SU-DHL-6 (cell line): ENCODE results near the gene ANKRD36C.
"Not testable (repeated sequence)": the region's sequence is repeated elsewhere in the genome, so short reads cannot be mapped to it uniquely, and the experiment has no call there.

Experiments used
- H2AFZ ChIP-seq: fragments of 200-600 bp; sonication (generic); 2 replicates; pipeline ENCODE4 v1.6.1; 2014; ENCODE audit warnings: low read depth, mild to moderate bottlenecking, moderate library complexity, mixed read lengths, antibody characterized with exemption, low read length; ENCODE audit not compliant: severe bottlenecking
- H3F3A ChIP-seq: fragments of 200-600 bp; shearing (Covaris generic); 2 replicates; pipeline ENCODE4 v1.6.0; 2016; ENCODE audit warnings: antibody characterized with exemption, mild to moderate bottlenecking; ENCODE audit not compliant: insufficient read depth
- H3K27ac ChIP-seq: fragments of 200-600 bp; sonication (generic); 2 replicates; pipeline ENCODE4 v1.5.1; 2016; ENCODE audit warnings: low read depth, mild to moderate bottlenecking, low read length, moderate library complexity, mixed read lengths
- H3K27me3 ChIP-seq: fragments of 200-600 bp; sonication (generic), shearing (Covaris generic); 2 replicates; pipeline ENCODE4 v1.6.0; 2014; ENCODE audit warnings: mild to moderate bottlenecking, low read length
- H3K36me3 ChIP-seq: fragments of 200-600 bp; sonication (generic); 2 replicates; pipeline ENCODE4 v1.6.1; 2014; ENCODE audit warnings: mild to moderate bottlenecking, low read length, mixed read lengths
- H3K4me2 ChIP-seq: fragments of 300-600, 200-600 bp; shearing (Covaris generic), sonication (generic); 2 replicates; pipeline ENCODE4 v1.6.0; 2014; ENCODE audit warnings: low read length, low read depth, mild to moderate bottlenecking; ENCODE audit not compliant: poor library complexity, severe bottlenecking
- H3K4me3 ChIP-seq: fragments of 200-600 bp; sonication (generic); 2 replicates; pipeline ENCODE4 v1.5.1; 2014; ENCODE audit warnings: antibody characterized with exemption, low read length, mild to moderate bottlenecking, mixed read lengths; ENCODE audit not compliant: insufficient read depth, poor library complexity, severe bottlenecking
- H3K79me2 ChIP-seq: fragments of 200-600 bp; sonication (generic); 2 replicates; pipeline ENCODE4 v1.6.1; 2014; ENCODE audit warnings: mild to moderate bottlenecking, low read length, moderate library complexity; ENCODE audit not compliant: insufficient read depth
- H3K9ac ChIP-seq: fragments of 200-600 bp; sonication (generic); 2 replicates; pipeline ENCODE4 v1.7.0; 2014; ENCODE audit warnings: mild to moderate bottlenecking, low read length
- H3K9me2 ChIP-seq: fragments of 200-600 bp; sonication (generic); replicated peaks from 2 replicates; pipeline ENCODE4 v1.6.1; 2014; ENCODE audit warnings: low read length; ENCODE audit not compliant: insufficient read depth
- H3K9me3 ChIP-seq: fragments of 200-600 bp; sonication (generic); 2 replicates; pipeline ENCODE4 v1.6.1; 2014; ENCODE audit warnings: low read length, mixed read lengths; ENCODE audit not compliant: insufficient read depth
- H4K20me1 ChIP-seq: fragments of 200-600 bp; sonication (generic); 2 replicates; pipeline ENCODE4 v1.6.1; 2014; ENCODE audit warnings: low read depth, mild to moderate bottlenecking, antibody characterized with exemption, low read length, moderate library complexity, mixed read lengths
- CTCF ChIP-seq: fragments of 200-600 bp; sonication (generic); IDR thresholded peaks from one replicate; pipeline ENCODE4 v1.5.1; 2017; ENCODE audit warnings: antibody characterized with exemption, mild to moderate bottlenecking, low read length, moderate library complexity; ENCODE audit not compliant: insufficient read depth, poor library complexity, severe bottlenecking
- EZH2phosphoT487 ChIP-seq: fragments of 200-600 bp; sonication (generic), shearing (Covaris generic); conservative IDR thresholded peaks from 2 replicates; pipeline ENCODE4 v1.6.1; 2018; ENCODE audit warnings: mild to moderate bottlenecking, antibody characterized with exemption, low read length, moderate library complexity, mixed read lengths

Gene ANKRD36C

GRCh38 chr2:95862121-95862520 is 129.5 kb downstream of the ANKRD36C start:
- not testable (repeated sequence) for H3K4me2 ChIP-seq, H3K4me3 ChIP-seq, H3F3A ChIP-seq, H4K20me1 ChIP-seq, H3K79me2 ChIP-seq, H3K36me3 ChIP-seq, H3K9me3 ChIP-seq, H2AFZ ChIP-seq, H3K9ac ChIP-seq, H3K9me2 ChIP-seq, H3K27me3 ChIP-seq, H3K27ac ChIP-seq

- H3F3A ChIP-seq, result no peaks in the 10 kb centered on the region
- H2AFZ ChIP-seq, result no peak overlapping the region
- no peak for TF ChIP-seq CTCF
- TF ChIP-seq EZH2phosphoT487, result no peak
These were observed 155.5 kb downstream of the ANKRD36C start for GRCh38 chr2:95836151-95836550.

GRCh38 chr2:95834077-95835013 is 157.3 kb downstream of the ANKRD36C start:
- not testable (repeated sequence) for H4K20me1 ChIP-seq, H3K9ac ChIP-seq, H3K9me3 ChIP-seq, H2AFZ ChIP-seq, H3K27me3 ChIP-seq, H3K4me3 ChIP-seq, H3K9me2 ChIP-seq, H3K79me2 ChIP-seq, H3K36me3 ChIP-seq, H3K4me2 ChIP-seq, H3F3A ChIP-seq, H3K27ac ChIP-seq

More at GRCh38 chr2:95836151-95836550, 155.5 kb downstream of the ANKRD36C start:
- H3K9me3 ChIP-seq, result no peaks in the 10 kb centered on the region
- H3K79me2 ChIP-seq, result no peaks in the 10 kb centered on the region
- no peak overlapping the region for H3K9ac ChIP-seq
- no peak overlapping the region for H3K4me3 ChIP-seq
- no peak overlapping the region for H3K4me2 ChIP-seq
- H3K27ac ChIP-seq, result no peak overlapping the region
- H3K9me2 ChIP-seq, result no peaks in the 10 kb centered on the region
- no peaks in the 10 kb centered on the region for H3K36me3 ChIP-seq
- H3K27me3 ChIP-seq, result no peaks in the 10 kb centered on the region
- no peaks in the 10 kb centered on the region for H4K20me1 ChIP-seq

GRCh38 chr2:95824218-95824617 is 167.4 kb downstream of the ANKRD36C start:
- H3K27me3 ChIP-seq, H3K4me2 ChIP-seq, H3K36me3 ChIP-seq, H3K9me2 ChIP-seq, H3K9ac ChIP-seq, H3K9me3 ChIP-seq, H4K20me1 ChIP-seq, H3K27ac ChIP-seq, H3F3A ChIP-seq, H2AFZ ChIP-seq, H3K4me3 ChIP-seq, H3K79me2 ChIP-seq: not testable (repeated sequence)

GRCh38 chr2:95817521-95817920 is 174.1 kb downstream of the ANKRD36C start:
- H3F3A ChIP-seq, H3K9me2 ChIP-seq, H3K27me3 ChIP-seq, H3K4me2 ChIP-seq, H3K9ac ChIP-seq, H3K36me3 ChIP-seq, H3K9me3 ChIP-seq, H3K79me2 ChIP-seq, H4K20me1 ChIP-seq, H3K27ac ChIP-seq, H3K4me3 ChIP-seq, H2AFZ ChIP-seq: not testable (repeated sequence)

GRCh38 chr2:95813311-95813710 is 178.3 kb downstream of the ANKRD36C start:
- not testable (repeated sequence) for H3K9me2 ChIP-seq

More at GRCh38 chr2:95813311-95813710, 178.3 kb downstream of the ANKRD36C start:
- H3K27me3 ChIP-seq, H3K36me3 ChIP-seq, H2AFZ ChIP-seq, H3K9ac ChIP-seq, H3K4me2 ChIP-seq, H3F3A ChIP-seq, H3K4me3 ChIP-seq, H4K20me1 ChIP-seq, H3K9me3 ChIP-seq, H3K27ac ChIP-seq, H3K79me2 ChIP-seq: not testable (repeated sequence)
